Hypothalamus (tissue), 51 donors: ENCODE measurements around the gene KCNT1.

ENCODE experiments used
- DNase-seq, 51 donors: peaks; one replicate each; lab custom pipeline; 2025; lab: John Stamatoyannopoulos, UW

KCNT1 gene

DNA sequence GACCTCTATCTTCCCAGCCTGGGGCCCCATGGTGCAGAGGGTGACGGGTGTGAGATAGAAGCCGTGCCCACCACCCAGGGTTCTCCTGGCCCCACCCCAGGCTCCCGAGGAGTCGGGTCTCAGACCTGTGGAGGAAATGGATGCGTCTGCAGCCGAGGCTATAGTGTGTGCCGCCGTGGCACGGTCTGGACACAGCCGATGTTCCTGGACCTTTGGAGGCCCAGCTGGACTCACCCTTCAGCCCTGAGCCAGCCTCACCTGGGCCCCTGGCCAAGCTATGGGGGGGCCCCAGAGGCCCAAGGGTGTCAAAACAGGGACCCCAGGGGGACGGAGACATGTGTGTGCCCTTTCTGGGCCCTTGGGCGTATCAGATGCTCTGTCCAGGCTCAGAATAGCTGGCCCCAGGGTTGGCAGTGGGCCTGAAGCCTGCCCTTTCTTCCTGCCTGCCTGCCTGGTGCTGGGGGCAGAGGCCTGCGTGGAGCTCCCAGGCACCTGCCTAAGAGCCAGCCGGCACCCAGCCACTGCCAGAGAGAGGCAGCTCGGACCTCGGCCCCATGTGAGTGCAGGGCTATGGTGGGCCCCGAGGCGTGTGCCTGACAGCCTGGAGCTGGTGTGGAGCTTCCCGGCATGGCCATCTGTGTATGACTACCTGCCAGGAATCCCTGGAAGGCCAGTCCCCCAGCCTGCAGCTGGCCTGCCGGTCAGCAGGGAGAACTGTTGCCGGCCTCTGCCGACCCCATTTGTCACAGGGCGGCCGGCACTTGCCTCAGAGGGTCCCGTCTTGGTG lies 41.8 kb downstream of the KCNT1 start:
- no peak for DNase-seq

DNA sequence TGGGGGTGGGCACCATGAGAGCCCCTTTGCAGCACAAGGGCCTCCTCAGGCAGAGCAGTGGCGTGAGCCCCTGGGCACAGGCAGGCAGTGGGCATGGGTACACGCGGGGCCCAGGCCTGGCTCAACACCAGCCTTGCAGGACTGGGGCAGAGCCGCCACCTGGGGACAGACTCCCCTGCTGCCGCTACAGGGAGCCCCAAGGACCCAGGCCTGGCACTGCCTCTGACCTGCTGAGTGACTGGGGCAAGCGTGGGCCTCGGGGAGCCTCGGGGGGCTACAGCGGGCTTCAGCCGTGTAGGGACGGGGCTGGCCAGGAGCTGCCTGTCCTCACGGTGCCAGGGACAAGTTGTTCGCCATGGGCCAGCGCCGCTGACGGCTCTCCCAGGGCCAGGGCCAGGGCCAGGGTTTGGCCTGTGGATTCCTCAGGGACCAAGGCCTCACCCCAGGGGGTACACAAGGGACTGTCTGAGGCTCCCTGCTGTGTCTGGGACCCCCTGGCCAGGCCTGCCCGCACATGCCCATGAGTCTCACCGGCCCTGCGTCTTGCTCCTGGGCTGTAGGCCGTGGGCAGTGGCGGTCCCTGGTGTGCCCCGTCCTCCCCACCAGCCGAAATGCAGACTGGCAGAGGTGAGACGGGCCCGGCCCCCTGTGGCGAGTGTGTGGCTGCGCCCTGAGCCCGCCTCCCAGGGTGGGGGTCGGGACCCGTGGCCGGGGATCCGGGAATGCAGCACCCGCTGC lies 42.5 kb downstream of the KCNT1 start:
- no peak for DNase-seq

DNA sequence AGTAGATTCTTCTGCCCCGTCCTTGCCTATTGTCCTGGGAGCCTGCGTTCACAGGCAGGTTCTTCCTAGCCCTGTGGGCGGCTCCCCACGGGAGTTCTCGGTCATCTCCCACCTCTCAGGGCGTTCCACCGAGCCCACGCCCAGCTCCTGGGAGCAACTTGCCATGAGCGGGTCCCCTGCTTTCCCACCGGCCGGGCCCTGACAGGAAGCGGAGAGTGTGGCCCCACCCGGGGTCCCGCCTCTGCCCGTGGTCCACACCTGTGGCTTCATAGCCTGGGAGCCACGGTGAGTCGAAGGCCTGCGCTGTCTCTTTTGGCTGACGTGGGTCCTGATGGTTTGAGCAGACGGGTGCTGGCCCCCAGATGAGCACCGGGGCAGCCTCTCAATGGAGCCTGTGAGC lies 43.2 kb downstream of the KCNT1 start:
- no peak for DNase-seq

DNA sequence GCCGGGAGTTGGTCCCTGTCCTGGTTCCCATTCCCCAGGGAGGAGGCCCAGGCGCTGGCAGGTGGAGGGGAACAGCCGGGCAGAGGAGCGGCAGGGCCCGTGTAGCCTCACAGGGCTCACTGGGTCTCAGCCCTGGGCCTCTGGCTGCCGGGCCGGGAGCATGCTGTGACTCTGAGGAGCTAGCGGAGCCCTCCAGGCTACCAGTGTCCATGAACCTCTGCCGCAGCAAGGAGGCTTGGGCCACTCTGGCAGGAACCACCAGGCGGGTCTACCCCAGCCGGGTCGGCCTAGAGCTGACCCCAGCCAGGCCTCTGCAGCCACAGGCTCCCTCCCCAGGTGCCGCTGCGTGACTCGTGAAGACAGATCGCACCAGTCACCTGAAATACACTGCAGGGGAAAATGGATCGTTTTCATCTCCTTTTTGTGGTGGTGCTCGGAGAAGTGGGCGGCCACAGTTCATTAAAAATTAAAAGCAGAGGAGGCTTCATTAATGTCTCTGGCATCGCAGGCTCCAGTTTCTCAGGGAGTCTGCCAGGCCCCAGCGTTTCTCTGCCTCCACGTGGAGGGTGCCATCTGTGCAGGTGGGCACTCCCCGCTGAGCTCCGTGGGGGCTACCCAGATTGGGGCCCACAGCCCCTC lies 43.8 kb downstream of the KCNT1 start:
- no peak for DNase-seq

DNA sequence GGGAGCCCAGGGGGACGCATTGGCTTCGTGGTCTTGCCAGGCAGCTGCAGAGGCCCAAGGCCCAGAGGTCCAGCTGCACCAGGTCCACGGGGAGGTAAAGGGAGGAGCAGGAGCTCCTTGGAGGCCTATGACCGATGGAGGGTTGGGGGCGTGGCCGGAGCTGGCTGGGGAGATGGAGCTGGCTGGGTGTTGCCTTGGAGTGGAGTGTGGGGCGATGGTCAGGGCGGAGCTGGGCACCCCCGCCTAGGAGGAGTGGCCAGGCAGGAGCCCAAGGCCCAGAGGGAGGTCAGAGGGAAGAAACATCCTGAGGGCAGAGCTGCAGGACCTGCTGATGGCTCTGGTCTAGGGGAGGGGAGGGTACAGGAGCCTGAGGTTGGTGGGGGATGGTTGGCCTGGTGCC lies 44.6 kb downstream of the KCNT1 start:
- no peak for DNase-seq

DNA sequence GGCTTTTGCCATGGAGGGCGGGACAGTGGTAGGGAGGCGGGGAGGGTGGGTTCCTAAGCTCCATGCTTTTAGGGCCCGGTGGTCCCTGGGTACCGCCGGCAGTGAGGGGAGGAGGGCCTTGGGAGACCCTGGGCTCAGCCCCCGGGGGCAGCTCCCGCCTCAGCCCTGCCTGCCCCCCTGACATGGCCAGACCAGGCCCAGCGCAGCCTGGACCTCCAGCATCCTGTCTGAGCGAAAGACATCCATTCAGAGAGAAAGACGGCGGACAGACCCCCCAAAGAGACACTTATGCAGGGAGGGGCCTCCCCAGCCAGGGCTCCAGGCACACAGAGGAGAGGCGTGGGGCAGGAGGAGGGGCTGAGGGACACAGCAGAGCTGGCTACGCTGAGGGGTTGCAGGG lies 45.3 kb downstream of the KCNT1 start:
- DNase-seq: no peak

DNA sequence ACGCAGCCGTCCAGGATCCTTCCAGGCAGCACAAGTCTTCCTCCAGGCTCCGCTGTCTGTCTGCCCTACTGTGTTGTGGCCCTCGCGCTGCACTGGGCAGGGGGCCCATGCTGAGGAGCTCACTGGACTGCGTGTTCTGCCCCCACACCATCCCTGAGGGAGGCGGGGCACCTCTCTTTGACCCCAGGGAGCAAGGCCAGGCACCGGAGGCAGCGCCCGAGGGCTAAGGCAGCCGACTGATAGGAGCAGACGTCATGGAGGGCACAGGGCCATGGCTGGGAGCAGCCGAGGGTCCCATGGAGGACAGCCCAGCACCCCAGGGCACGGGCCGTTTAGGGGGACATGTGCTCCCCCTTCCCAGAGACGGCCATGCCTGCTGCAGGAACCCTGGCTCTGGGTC lies 46.7 kb downstream of the KCNT1 start:
- no peak for DNase-seq

DNA sequence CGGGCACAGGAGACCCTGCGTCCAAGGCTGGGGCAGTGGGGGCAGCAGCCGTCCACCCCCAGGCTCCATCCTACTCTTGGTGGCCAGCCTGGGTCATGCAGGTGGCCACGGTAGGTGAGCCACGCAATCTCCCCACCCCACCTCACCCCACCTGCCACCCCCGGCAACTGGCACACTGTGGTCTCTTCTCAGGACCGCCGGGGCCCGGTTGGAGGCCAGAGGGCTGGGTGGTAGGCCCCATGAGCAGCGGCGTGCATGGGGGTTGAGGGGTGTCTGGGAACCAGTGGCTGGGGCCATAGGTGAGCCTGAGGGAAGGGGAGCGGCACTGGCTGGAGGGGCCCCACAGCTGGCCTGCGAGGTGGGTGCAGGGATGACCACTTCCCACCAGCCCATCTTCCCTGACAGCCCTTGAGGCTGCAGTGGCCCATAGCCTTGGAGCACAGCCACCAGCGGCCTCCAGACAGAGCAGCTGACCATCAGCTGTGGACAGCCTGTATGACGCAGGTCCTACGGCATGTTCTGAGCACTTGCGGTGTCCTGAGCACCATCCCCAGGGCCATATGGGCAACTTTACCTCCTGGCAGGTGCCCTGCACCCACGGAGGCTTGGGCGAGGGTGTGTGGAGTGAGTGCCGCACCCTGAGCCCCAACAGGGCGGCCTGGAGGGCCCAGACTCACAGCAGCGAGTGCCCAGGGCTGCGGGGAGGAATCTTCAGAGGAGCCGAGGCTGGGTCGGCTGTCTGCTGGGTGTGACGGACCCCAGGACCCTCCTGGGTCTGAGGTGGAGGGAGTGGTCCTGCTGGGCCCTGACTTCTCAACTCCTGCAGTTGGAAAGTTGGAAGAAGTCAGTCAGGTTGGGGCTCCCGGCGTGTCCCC lies 47.4 kb downstream of the KCNT1 start:
- no peak for DNase-seq

DNA sequence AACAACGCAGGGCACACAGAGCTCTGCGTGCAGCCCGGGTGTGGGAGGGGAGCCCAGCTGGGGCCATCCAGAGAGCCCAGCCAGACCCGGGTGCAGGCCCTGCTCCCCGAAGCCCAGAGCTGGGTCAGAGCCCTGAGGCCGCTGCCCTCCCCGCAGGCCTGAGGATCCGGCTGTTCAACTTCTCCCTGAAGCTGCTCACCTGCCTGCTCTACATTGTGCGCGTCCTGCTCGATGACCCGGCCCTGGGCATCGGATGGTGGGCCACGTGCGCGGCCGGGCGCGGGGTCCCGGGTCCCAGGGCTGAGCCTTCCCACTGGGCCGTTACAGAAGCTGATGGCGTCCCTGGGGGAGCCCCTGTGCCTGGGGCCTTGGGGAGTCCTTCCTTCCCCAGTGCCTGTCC lies 48.8 kb downstream of the KCNT1 start:
- DNase-seq: no peak

DNA sequence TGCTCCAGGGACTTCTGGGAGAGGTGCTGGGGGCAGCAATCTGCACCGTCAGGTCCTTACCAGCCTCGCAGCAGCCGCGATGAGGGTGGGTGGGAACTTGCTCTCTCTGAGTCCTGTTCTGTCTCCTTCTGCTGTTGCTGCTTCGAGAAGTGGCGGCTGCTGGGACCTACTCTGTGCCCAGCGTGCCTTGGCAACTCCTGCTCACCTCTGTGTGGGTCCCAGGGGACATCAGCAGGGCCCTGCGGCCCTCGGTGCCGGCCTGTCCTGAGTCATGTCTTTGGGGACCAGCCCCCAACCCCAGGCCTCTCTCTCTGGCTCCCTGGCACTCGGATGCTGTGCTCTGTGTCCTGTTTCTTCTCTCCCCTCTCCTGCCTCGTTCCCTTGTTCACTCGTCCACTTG lies 49.5 kb downstream of the KCNT1 start:
- no peak for DNase-seq

DNA sequence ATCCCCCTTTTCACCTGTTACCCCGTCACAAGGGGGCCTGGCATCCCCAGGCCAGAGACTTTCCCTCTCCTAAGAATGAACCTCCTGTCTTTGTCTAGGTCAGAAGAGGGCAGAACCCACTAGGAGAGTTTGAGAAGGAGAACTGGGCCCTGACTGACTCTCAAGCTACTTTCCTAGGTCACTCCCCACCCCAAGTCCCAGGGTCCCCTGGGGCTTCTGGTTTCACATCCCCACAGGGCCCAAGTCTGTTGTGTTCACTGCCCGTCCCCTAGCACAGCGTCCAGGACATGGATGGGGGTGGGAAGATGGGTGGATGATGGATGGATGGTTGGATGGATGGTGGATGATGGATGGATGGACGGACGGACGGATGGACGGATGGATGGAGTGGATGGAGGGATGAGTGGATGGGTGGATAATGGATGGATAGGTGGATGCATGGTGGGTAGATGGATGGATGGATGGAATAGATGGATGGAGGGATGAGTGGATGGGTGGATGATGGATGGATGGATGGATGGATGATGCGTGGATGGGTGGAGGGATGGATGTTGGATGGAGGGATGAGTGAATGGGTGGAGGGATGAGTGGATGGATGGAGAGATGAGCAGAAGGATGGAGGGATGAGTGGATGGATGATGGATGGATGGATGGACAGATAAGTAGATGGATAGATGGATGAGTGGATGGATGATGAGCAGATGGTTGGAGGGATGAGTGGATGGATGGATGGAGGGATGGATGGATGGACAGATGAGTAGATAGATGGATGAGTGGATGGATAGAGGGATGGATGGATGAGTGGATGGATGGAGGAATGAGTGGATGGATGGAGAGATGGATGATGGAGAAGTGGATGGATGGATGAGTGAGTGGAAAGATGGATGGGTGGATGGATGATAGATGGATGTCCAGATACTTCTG lies 50.6 kb downstream of the KCNT1 start:
- DNase-seq: no peak

DNA sequence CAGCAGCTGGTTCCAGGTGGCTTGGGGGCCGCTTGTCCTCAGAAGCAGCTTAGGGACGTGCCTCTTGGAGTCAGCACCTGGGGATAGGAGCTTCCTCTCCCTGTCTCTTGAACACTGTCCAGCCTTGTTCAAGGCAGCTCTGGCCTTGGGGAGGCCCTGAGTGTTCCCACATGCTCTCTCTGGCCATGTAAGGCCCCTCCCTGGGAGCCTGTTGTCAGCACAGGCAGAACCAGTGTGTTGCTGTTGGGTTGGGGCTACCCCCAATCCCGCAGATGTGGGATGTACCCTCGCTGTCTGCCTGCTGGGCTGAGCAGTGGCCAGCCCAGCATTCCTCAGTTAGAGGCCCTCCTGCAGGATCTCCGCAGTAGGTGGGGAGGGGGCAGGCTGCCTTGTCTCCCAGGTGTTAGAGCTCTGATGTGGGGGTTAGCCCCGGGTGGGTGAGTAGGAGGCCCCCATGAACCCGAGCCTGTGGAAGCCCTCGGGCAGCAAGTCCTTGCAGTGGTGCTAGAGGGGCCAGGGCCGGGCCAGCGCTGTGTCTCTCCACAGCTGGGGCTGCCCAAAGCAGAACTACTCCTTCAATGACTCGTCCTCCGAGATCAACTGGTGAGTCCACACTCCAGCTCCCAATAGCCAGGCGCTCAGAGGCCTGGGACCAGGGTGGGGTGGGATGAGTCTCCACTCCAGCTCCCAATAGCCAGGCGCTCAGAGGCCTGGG lies 51.6 kb downstream of the KCNT1 start:
- DNase-seq: no peak

DNA sequence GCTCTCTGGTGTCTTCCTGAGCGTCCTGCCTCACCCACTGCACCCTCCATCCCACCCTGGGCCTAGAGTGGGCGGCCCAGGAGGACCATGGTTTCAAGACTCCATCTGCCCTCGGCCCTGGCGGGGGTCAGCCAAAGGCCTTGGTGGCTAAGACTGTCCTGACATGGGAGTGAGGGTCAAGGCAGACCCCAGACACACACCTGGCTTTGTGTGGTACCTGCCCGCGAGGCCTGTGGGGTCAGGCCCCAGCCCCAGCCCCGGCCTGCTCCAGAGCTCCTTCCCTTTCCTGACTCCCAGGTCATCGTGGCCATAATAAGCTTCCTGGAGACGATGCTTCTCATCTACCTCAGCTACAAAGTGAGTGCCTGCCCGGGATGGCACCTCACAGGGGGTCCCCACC lies 54.6 kb downstream of the KCNT1 start:
- DNase-seq: no peak

DNA sequence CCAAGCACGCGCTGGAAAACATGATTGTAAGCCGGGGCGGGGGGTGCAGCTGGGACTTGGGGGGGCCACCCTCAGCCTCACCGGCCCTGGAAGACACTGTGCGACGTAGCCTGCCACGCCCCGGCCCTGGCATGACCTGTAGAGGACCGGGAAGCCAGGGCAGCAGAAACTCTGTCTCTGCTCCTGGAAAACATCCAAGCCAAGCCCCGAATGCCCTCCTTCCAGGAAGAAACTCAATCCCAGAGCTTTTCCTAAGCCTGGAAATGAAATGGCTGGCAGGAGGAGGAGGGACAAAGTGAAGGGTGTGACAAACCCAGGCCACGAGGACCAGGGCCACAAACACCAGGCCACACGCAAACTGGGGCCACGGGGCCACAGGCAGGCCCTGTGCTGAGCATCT lies 55.4 kb downstream of the KCNT1 start:
- no peak for DNase-seq

DNA sequence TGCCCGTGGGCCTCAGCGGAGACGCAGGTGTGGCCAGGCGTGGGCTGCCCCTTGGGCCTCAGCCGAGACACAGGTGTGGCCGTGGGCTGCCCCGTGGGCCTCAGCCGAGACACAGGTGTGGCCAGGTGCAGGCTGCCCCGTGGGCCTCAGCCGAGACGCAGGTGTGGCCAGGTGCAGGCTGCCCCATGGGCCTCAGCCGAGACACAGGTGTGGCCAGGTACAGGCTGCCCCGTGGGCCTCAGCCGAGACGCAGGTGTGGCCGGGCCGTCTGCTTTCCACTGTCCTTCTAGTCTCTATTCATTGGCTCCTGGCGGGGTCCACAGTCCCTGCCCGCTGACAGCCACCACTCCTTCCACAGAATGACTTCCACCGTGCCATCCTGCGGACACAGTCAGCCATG lies 56.1 kb downstream of the KCNT1 start:
- DNase-seq: no peak

DNA sequence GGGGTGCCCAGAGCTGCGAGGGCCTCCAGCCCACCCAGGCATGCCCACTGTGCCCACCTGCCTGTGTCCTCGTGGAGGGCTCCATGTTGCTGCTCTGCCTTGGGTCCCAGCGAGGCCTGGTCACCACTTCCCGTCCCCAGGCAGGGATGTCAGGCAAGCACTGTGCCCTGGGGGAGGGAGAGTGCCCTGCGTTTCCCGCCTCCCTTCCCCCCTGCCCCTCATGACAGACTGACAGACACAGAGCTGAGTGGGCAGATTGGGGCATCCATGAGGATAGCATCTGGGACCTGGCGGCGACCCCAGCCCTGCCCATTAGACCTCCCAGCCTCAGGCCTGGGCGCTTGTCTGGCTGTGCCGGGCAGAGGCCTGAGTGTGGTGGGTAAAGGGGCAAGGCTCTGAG lies 56.9 kb downstream of the KCNT1 start:
- no peak for DNase-seq

DNA sequence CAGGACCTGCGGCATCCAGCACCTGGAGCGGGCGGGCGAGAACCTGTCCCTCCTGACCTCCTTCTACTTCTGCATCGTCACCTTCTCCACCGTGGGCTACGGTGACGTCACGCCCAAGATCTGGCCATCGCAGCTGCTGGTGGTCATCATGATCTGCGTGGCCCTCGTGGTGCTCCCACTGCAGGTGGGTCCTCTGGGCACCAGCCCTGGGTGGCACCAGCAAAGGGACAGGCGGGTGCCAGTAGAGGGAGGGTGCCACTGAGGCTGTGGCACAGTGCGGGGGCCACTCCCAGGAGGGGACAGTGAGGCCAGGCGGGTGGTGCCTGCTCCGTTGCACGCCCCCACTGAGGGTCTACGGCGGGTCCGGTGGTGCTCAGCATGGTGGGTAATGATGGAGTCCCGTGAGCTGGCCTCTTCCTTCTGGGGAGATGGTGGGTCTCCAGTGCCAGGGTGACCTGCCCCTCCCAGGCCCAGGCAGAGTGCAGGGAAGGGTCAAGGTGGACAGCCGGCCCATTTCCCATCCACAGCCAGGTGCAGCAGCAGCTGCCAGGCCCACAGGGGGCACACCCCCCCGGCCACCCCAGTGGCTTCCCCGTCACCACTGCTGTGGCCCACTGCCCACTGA lies 57.8 kb downstream of the KCNT1 start:
- DNase-seq: no peak

DNA sequence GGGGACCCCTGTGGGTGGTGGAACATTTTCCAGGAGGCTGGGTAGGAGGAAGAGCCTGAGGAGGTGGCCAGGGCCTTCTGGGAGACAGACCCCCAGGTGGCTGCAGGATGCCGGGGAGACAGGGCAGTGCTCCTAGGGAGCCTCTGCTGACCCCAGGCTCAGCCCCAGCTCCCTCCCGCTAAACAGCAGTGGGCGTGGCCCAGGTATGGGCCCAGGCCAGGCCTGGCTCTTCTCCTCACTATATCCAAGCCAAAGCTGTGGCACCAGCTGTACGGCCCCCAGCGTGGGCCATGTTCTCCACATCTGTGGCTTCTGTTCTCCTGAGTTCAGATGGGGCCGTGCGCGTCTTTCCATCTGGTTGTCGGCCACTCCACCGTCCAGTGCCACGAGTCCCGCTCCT lies 58.5 kb downstream of the KCNT1 start:
- DNase-seq: no peak
